HG02588 (cell line): Measurements from ENCODE around the gene KRT34.

ENCODE experiments used
- ATAC-seq: cut with Tn5 transposase; IDR thresholded peaks from one replicate; pipeline ENCODE4 v1.9.1; 2021; ENCODE audit warnings: mild to moderate bottlenecking, moderate library complexity; ENCODE audit not compliant: unreplicated experiment

The KRT34 gene

DNA sequence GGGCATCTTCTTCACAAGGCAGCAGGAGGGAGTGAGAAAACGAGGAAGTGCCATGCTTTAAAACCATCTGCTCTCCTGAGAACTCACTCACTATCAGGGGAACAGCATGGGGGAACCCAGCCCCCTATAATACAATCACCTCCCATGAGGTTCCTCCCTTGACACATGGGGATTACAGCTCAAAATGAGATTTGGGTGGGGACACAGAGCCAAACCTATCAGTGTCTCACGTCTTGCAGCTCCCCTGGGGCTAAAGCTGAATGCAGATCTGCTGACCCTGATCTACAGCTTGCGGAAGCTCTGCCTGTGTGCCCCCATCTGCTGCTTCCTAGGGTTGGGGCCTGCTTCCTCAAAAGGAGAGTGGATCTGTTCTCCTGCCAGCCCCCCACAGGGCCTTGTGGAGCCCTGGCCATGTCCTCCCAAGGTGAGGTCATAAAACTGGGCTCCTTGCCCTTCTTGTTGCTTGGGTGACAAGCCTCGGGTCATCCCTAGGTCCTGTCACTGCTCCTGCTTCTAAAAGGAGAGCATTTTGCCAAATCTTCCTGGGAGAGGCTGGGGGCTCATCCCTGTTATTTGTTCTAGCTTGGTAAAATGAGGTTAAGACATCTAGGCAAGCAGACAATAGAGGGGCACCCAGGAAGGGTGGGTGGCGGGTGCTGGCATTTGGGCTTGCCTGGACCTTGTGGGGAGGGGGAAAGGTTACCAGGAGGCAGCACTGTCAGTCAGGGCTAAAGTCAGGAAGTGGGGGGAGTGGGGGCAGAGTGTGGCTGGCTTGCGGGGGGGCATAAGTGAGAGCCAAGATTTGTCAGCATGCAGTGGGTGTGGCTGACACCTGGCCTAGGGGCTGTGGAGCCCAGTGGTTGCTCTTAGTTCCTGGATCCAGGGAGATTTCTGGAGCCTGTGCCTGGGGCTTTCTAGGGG is 47.5 kb downstream of the KRT34 start:
- ATAC-seq: no peak

GRCh38 chr17:41333836-41334235 is 48.3 kb downstream of the KRT34 start:
- no peak for ATAC-seq

DNA sequence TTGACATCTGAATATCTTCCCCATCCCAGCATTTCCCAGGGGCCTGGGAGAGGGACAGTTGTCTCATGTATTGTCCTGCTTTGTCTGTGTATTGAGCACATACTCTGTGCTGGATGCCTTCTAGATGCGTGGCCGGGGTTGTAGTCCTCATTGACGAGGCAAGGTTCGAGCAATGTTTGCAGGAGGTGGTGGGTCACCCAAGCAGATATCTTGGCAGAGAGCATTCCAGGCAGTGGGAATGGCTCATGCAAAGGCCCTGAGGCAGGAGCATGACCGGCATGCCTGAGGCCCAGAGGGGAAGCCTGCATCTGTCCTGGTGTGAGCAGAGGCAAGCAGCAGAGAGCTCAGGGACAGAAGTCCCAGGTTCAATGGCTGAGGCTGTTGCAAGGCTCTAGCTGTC is 49.0 kb downstream of the KRT34 start:
- no peak for ATAC-seq

GRCh38 chr17:41332239-41332638 is 49.9 kb downstream of the KRT34 start:
- ATAC-seq: no peak

GRCh38 chr17:41331606-41332005 is 50.5 kb downstream of the KRT34 start:
- no peak for ATAC-seq

- no peak for ATAC-seq
These were observed 52.7 kb downstream of the KRT34 start for GRCh38 chr17:41329279-41329948.

DNA sequence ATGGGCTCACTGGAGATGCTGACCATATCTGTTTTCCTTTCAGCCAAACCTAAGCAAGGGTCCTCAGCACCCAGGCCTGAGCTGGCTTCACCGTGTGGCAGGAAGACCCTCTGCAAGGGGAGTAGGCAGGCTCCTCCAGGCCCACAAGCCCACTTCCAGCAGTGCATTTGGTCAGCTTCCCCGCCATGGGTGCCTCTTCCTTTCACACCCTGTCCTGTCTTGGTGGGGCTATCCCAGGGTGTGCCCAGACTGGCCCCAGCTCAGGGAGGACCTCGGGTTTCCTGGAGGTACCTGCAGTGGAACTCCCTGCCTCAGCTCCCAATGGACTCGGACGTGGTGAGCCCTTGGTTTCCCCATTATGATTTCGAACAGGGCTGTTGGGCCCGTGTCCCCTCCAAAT is 53.9 kb downstream of the KRT34 start:
- ATAC-seq: no peak
